Measurements from ENCODE around the gene TECPR2. TPM values are rescaled to one million over a fixed set of nuclear protein-coding genes. Genes with fewer than 3 reads are reported as not detected.

Gene TECPR2
- total and polyA plus RNA-seq, 9 donors: 8.3 to 15.1 (median 12.1) TPM

GRCh38 chr14:102333390-102333789, 29.4 kb upstream of the TECPR2 start:
- no peaks in the 10 kb centered on the region for H3K9me3 ChIP-seq (replicated peaks; ENCODE audit: control insufficient read depth, low read depth, low read length)
- H3K27ac ChIP-seq (ENCODE audit: low read length): no peak overlapping the region
- H3K27me3 ChIP-seq (ENCODE audit: control insufficient read depth, insufficient read depth, low read length): no peaks in the 10 kb centered on the region
- WGBS (ENCODE audit: insufficient coverage): 58% methylated on average over 6 of the region's 7 CpGs
- peaks cover 20% of the 10 kb centered on the region for H3K36me3 ChIP-seq (ENCODE audit: control insufficient read depth, insufficient read depth, low read length)
- no peaks in the 10 kb centered on the region for H3K4me1 ChIP-seq (ENCODE audit: control insufficient read depth, insufficient read depth, low read length)
- no peak overlapping the region for H3K4me3 ChIP-seq (ENCODE audit: low read length)
- DNase-seq: no peak

GRCh38 chr14:102333795-102334705, 28.7 kb upstream of the TECPR2 start:
- no peaks in the 10 kb centered on the region for H3K4me1 ChIP-seq (ENCODE audit: control insufficient read depth, insufficient read depth, low read length)
- 86% methylated on average over 10 of the region's 13 CpGs for WGBS (ENCODE audit: insufficient coverage)

GRCh38 chr14:102335163-102335562, 27.6 kb upstream of the TECPR2 start:
- no peak for DNase-seq
- H3K27ac ChIP-seq (ENCODE audit: low read length): no peak overlapping the region
- 91% methylated on average over 7 of the region's 7 CpGs for WGBS (ENCODE audit: insufficient coverage)
- peaks cover 31% of the 10 kb centered on the region for H3K36me3 ChIP-seq (ENCODE audit: control insufficient read depth, insufficient read depth, low read length)
- no peak overlapping the region for H3K4me3 ChIP-seq (ENCODE audit: low read length)
- no peaks in the 10 kb centered on the region for H3K27me3 ChIP-seq (ENCODE audit: control insufficient read depth, insufficient read depth, low read length)
- H3K4me1 ChIP-seq (ENCODE audit: control insufficient read depth, insufficient read depth, low read length): no peaks in the 10 kb centered on the region
- no peaks in the 10 kb centered on the region for H3K9me3 ChIP-seq (replicated peaks; ENCODE audit: control insufficient read depth, low read depth, low read length)

More at GRCh38 chr14:102333795-102334705, 28.7 kb upstream of the TECPR2 start:
- no peak overlapping the region for H3K4me3 ChIP-seq (ENCODE audit: low read length)
- DNase-seq: no peak
- H3K27ac ChIP-seq (ENCODE audit: low read length): no peak overlapping the region
- H3K27me3 ChIP-seq (ENCODE audit: control insufficient read depth, insufficient read depth, low read length): no peaks in the 10 kb centered on the region
- H3K36me3 ChIP-seq (ENCODE audit: control insufficient read depth, insufficient read depth, low read length): peaks cover 25% of the 10 kb centered on the region
- no peaks in the 10 kb centered on the region for H3K9me3 ChIP-seq (replicated peaks; ENCODE audit: control insufficient read depth, low read depth, low read length)

GRCh38 chr14:102338724-102339123, 24.0 kb upstream of the TECPR2 start:
- H3K27me3 ChIP-seq (ENCODE audit: control insufficient read depth, insufficient read depth, low read length): no peaks in the 10 kb centered on the region
- H3K4me1 ChIP-seq (ENCODE audit: control insufficient read depth, insufficient read depth, low read length): no peaks in the 10 kb centered on the region
- no peak overlapping the region for H3K4me3 ChIP-seq (ENCODE audit: low read length)
- no peaks in the 10 kb centered on the region for H3K9me3 ChIP-seq (replicated peaks; ENCODE audit: control insufficient read depth, low read depth, low read length)
- peaks cover 48% of the 10 kb centered on the region for H3K36me3 ChIP-seq (ENCODE audit: control insufficient read depth, insufficient read depth, low read length)
- H3K27ac ChIP-seq (ENCODE audit: low read length): no peak overlapping the region
- 86% methylated on average over 4 of the region's 9 CpGs for WGBS (ENCODE audit: insufficient coverage)
- DNase-seq: no peak

- Histone ChIP-seq H3K9me3 (replicated peaks; ENCODE audit: control insufficient read depth, low read depth, low read length) (no peaks in the 10 kb centered on the region), H3K4me3 (ENCODE audit: low read length) (no peak overlapping the region), H3K27ac (ENCODE audit: low read length) (no peak overlapping the region), H3K36me3 (ENCODE audit: control insufficient read depth, insufficient read depth, low read length) (peaks cover 64% of the 10 kb centered on the region), H3K4me1 (ENCODE audit: control insufficient read depth, insufficient read depth, low read length) (no peaks in the 10 kb centered on the region), H3K27me3 (ENCODE audit: control insufficient read depth, insufficient read depth, low read length) (no peaks in the 10 kb centered on the region)
- DNase-seq: no peak
- WGBS (ENCODE audit: insufficient coverage): 89% methylated on average over 6 of the region's 8 CpGs
These were observed 21.2 kb upstream of the TECPR2 start for GRCh38 chr14:102341566-102341965.

- Histone ChIP-seq H3K27me3 (ENCODE audit: control insufficient read depth, insufficient read depth, low read length) (no peaks in the 10 kb centered on the region), H3K27ac (ENCODE audit: low read length) (no peak overlapping the region), H3K36me3 (ENCODE audit: control insufficient read depth, insufficient read depth, low read length) (peaks cover 70% of the 10 kb centered on the region), H3K4me3 (ENCODE audit: low read length) (no peak overlapping the region), H3K4me1 (ENCODE audit: control insufficient read depth, insufficient read depth, low read length) (no peaks in the 10 kb centered on the region), H3K9me3 (replicated peaks; ENCODE audit: control insufficient read depth, low read depth, low read length) (no peaks in the 10 kb centered on the region)
- no peak for DNase-seq
- 86% methylated on average over 4 of the region's 5 CpGs for WGBS (ENCODE audit: insufficient coverage)
These were observed 20.5 kb upstream of the TECPR2 start for GRCh38 chr14:102342238-102342637.

- DNase-seq: no peak
- Histone ChIP-seq H3K9me3 (replicated peaks; ENCODE audit: control insufficient read depth, low read depth, low read length) (no peaks in the 10 kb centered on the region), H3K27me3 (ENCODE audit: control insufficient read depth, insufficient read depth, low read length) (no peaks in the 10 kb centered on the region), H3K4me3 (ENCODE audit: low read length) (no peak overlapping the region), H3K27ac (ENCODE audit: low read length) (no peak overlapping the region), H3K36me3 (ENCODE audit: control insufficient read depth, insufficient read depth, low read length) (peaks cover 78% of the 10 kb centered on the region), H3K4me1 (ENCODE audit: control insufficient read depth, insufficient read depth, low read length) (no peaks in the 10 kb centered on the region)
- 93% methylated on average over 3 of the region's 7 CpGs for WGBS (ENCODE audit: insufficient coverage)
These were observed 18.7 kb upstream of the TECPR2 start for GRCh38 chr14:102344084-102344483.

- Histone ChIP-seq H3K9me3 (replicated peaks; ENCODE audit: control insufficient read depth, low read depth, low read length) (no peaks in the 10 kb centered on the region), H3K27me3 (ENCODE audit: control insufficient read depth, insufficient read depth, low read length) (no peaks in the 10 kb centered on the region), H3K27ac (ENCODE audit: low read length) (no peak overlapping the region), H3K36me3 (ENCODE audit: control insufficient read depth, insufficient read depth, low read length) (peaks cover 80% of the 10 kb centered on the region), H3K4me1 (ENCODE audit: control insufficient read depth, insufficient read depth, low read length) (no peaks in the 10 kb centered on the region), H3K4me3 (ENCODE audit: low read length) (no peak overlapping the region)
- no peak for DNase-seq
- WGBS (ENCODE audit: insufficient coverage): 77% methylated on average over 4 of the region's 5 CpGs
These were observed 18.3 kb upstream of the TECPR2 start for GRCh38 chr14:102344485-102344884.

GRCh38 chr14:102345232-102345631, 17.5 kb upstream of the TECPR2 start:
- WGBS (ENCODE audit: insufficient coverage): 100% methylated on average over 1 of the region's 3 CpGs
- no peaks in the 10 kb centered on the region for H3K4me1 ChIP-seq (ENCODE audit: control insufficient read depth, insufficient read depth, low read length)

GRCh38 chr14:102346645-102347044, 16.1 kb upstream of the TECPR2 start:
- Histone ChIP-seq H3K9me3 (replicated peaks; ENCODE audit: control insufficient read depth, low read depth, low read length) (no peaks in the 10 kb centered on the region), H3K4me3 (ENCODE audit: low read length) (no peak overlapping the region), H3K4me1 (ENCODE audit: control insufficient read depth, insufficient read depth, low read length) (no peaks in the 10 kb centered on the region), H3K36me3 (ENCODE audit: control insufficient read depth, insufficient read depth, low read length) (peaks cover 72% of the 10 kb centered on the region), H3K27me3 (ENCODE audit: control insufficient read depth, insufficient read depth, low read length) (no peaks in the 10 kb centered on the region), H3K27ac (ENCODE audit: low read length) (no peak overlapping the region)
- DNase-seq: no peak
- 100% methylated on average over 2 of the region's 4 CpGs for WGBS (ENCODE audit: insufficient coverage)

More at GRCh38 chr14:102345232-102345631, 17.5 kb upstream of the TECPR2 start:
- Histone ChIP-seq H3K27ac (ENCODE audit: low read length) (no peak overlapping the region), H3K9me3 (replicated peaks; ENCODE audit: control insufficient read depth, low read depth, low read length) (no peaks in the 10 kb centered on the region), H3K36me3 (ENCODE audit: control insufficient read depth, insufficient read depth, low read length) (peaks cover 76% of the 10 kb centered on the region), H3K4me3 (ENCODE audit: low read length) (no peak overlapping the region), H3K27me3 (ENCODE audit: control insufficient read depth, insufficient read depth, low read length) (no peaks in the 10 kb centered on the region)
- DNase-seq: no peak
